ENCODE measurements around the gene KRT38. TPM values are rescaled to one million over a fixed set of nuclear protein-coding genes. Genes with fewer than 3 reads are reported as not detected.

Gene KRT38
- total RNA-seq, 4 donors from 2014 or later, result not detected

Small RNA genes lying within 50 kb of the gene (small RNA-seq; reads per million reads assigned to genes)
- not detected for gene RNU2-32P

Other genes with a start within 250 kb of the KRT38 start
- gene KRTAP9-2, start 214.3 kb downstream of the KRT38 start, total RNA-seq, result not detected
- not detected for gene KRTAP9-3, start 208.5 kb downstream of the KRT38 start, total RNA-seq
- gene KRTAP9-8, start 203.0 kb downstream of the KRT38 start, total RNA-seq, result not detected
- not detected for gene KRTAP9-4, start 191.3 kb downstream of the KRT38 start, total RNA-seq
- not detected for gene KRTAP9-9, start 185.6 kb downstream of the KRT38 start, total RNA-seq
- not detected for gene KRTAP9-6, start 175.6 kb downstream of the KRT38 start, total RNA-seq
- not detected for gene KRTAP9-7, start 165.3 kb downstream of the KRT38 start, total RNA-seq
- gene KRTAP29-1, start 138.1 kb downstream of the KRT38 start, total RNA-seq, result not detected
- gene KRTAP16-1, start 131.7 kb downstream of the KRT38 start, total RNA-seq, result not detected
- not detected for gene KRTAP17-1, start 125.3 kb downstream of the KRT38 start, total RNA-seq
- gene KRT33A, start 90.2 kb downstream of the KRT38 start, total RNA-seq, result not detected
- not detected for gene KRT33B, start 71.2 kb downstream of the KRT38 start, total RNA-seq
- not detected for gene KRT34, start 58.7 kb downstream of the KRT38 start, total RNA-seq
- gene KRT31, start 43.4 kb downstream of the KRT38 start, total RNA-seq, result not detected
- gene KRT37, start 16.4 kb downstream of the KRT38 start, total RNA-seq, result not detected
- gene KRT32, start 26.4 kb upstream of the KRT38 start, total RNA-seq, result not detected
- gene KRT35, start 40.2 kb upstream of the KRT38 start, total RNA-seq, result not detected
- gene KRT36, start 48.9 kb upstream of the KRT38 start, total RNA-seq, result not detected
- gene KRT13, start 64.6 kb upstream of the KRT38 start, total RNA-seq, result under 1 TPM in 1 of 4 donors, not detected in 3; 0.65 TPM
- gene KRT15, start 77.9 kb upstream of the KRT38 start, total RNA-seq, result 1 to 10 TPM in 2 of 4 donors, under 1 TPM in 1, not detected in 1; 0.31 to 2.5 (median 1.8) TPM
- 100 to 1,000 TPM in 2 of 4 donors, 10 to 100 TPM in 2; 22.1 to 838 (median 270) TPM for gene KRT19, start 87.3 kb upstream of the KRT38 start, total RNA-seq
- gene KRT9, start 131.1 kb upstream of the KRT38 start, total RNA-seq, result not detected
- gene KRT14, start 145.9 kb upstream of the KRT38 start, total RNA-seq, result 1 to 10 TPM in 2 of 4 donors, under 1 TPM in 1, not detected in 1; 0.56 to 4.0 (median 3.0) TPM
- 100 to 1,000 TPM in 1 of 4 donors, 1 to 10 TPM in 2, under 1 TPM in 1; 0.84 to 158 (median 7.6) TPM for gene KRT16, start 171.8 kb upstream of the KRT38 start, total RNA-seq
- under 1 TPM in 1 of 4 donors, not detected in 3; 0.56 TPM for gene KRT17, start 183.6 kb upstream of the KRT38 start, total RNA-seq
- 100 to 1,000 TPM; 444 to 832 (median 685) TPM for gene EIF1, start 247.9 kb upstream of the KRT38 start, total RNA-seq